Activated CD4-positive, alpha-beta T cell treated with anti-CD3 and anti-CD28 coated beads, Interleukin-2, amount 50 U/mL, for 16 hours (primary cell): Measurements from ENCODE around the gene PHACTR3.
"Not testable (repeated sequence)": the region's sequence is repeated elsewhere in the genome, so short reads cannot be mapped to it uniquely, and the experiment has no call there.

ENCODE experiments used
- DNase-seq: peaks from one replicate; pipeline ENCODE4 v3.0.0-alpha.2; 2020

PHACTR3 gene

GRCh38 chr20:59832406-59833363 lies 228.3 kb downstream of the PHACTR3 start:
- no peak for DNase-seq

GRCh38 chr20:59835057-59835447 lies 230.7 kb downstream of the PHACTR3 start:
- no peak for DNase-seq

- no peak for DNase-seq
These were observed 231.4 kb downstream of the PHACTR3 start for GRCh38 chr20:59835448-59836395.

- no peak for DNase-seq
These were observed 232.4 kb downstream of the PHACTR3 start for GRCh38 chr20:59836767-59837166.

- DNase-seq = no peak
These were observed 233.5 kb downstream of the PHACTR3 start for GRCh38 chr20:59837623-59838394.

GRCh38 chr20:59839400-59839799 lies 235.1 kb downstream of the PHACTR3 start:
- no peak for DNase-seq

GRCh38 chr20:59845472-59845871 lies 241.1 kb downstream of the PHACTR3 start:
- DNase-seq = no peak

- DNase-seq = no peak
These were observed 243.8 kb downstream of the PHACTR3 start for GRCh38 chr20:59848182-59848581.

GRCh38 chr20:59850018-59850641 lies 245.8 kb downstream of the PHACTR3 start:
- DNase-seq = peak; percentile 27

- not testable (repeated sequence) for DNase-seq
These were observed 252.2 kb downstream of the PHACTR3 start for GRCh38 chr20:59856526-59856925.

- DNase-seq = not testable (repeated sequence)
These were observed 252.6 kb downstream of the PHACTR3 start for GRCh38 chr20:59856941-59857340.

- DNase-seq = no peak
These were observed 253.6 kb downstream of the PHACTR3 start for GRCh38 chr20:59857966-59858365.

- DNase-seq = no peak
These were observed 254.1 kb downstream of the PHACTR3 start for GRCh38 chr20:59858425-59858824.

GRCh38 chr20:59861401-59861800 lies 257.1 kb downstream of the PHACTR3 start:
- no peak for DNase-seq

- DNase-seq = no peak
These were observed 258.7 kb downstream of the PHACTR3 start for GRCh38 chr20:59863058-59863457.

GRCh38 chr20:59864726-59865125 lies 260.4 kb downstream of the PHACTR3 start:
- no peak for DNase-seq

GRCh38 chr20:59866338-59866737 lies 262.0 kb downstream of the PHACTR3 start:
- no peak for DNase-seq

GRCh38 chr20:59871096-59871495 lies 266.8 kb downstream of the PHACTR3 start:
- no peak for DNase-seq

GRCh38 chr20:59873409-59873808 lies 269.1 kb downstream of the PHACTR3 start:
- DNase-seq = no peak

GRCh38 chr20:59880198-59880597 lies 275.9 kb downstream of the PHACTR3 start:
- no peak for DNase-seq

- no peak for DNase-seq
These were observed 280.2 kb downstream of the PHACTR3 start for GRCh38 chr20:59884494-59884893.

- DNase-seq = no peak
These were observed 283.7 kb downstream of the PHACTR3 start for GRCh38 chr20:59888050-59888449.
